ENCODE data around the gene GABRG3. TPM values are rescaled to one million over a fixed set of nuclear protein-coding genes. Genes with fewer than 3 reads are reported as not detected.

The GABRG3 gene
- total RNA-seq, 2 experiments from 2014 or later, result not detected

Other genes with a start within 250 kb of the GABRG3 start
- not detected for gene GABRB3, start 198.1 kb upstream of the GABRG3 start, total RNA-seq
- gene GABRA5, start 104.1 kb upstream of the GABRG3 start, total RNA-seq, result not detected